Karpas-422 (cell line): ENCODE data around the gene CPLX3. TPM values are rescaled to one million over a fixed set of nuclear protein-coding genes. Genes with fewer than 3 reads are reported as not detected.

Source experiments
- DNase-seq: peaks from one replicate; pipeline ENCODE4 v3.0.0-alpha.2; 2015
- H2AFZ ChIP-seq: fragments of 200-600 bp; sonication (generic); 2 replicates; pipeline ENCODE4 v1.6.1; 2014; ENCODE audit warnings: antibody characterized with exemption, low read length, mixed read lengths
- H3K27ac ChIP-seq: fragments of 200-600 bp; sonication (generic); 2 replicates; pipeline ENCODE4 v1.5.1; 2014; ENCODE audit warnings: mild to moderate bottlenecking, low read length, moderate library complexity
- H3K27me3 ChIP-seq: fragments of 200-600 bp; sonication (generic); 2 replicates; pipeline ENCODE4 v1.6.1; 2014; ENCODE audit warnings: low read length, mixed read lengths
- H3K36me3 ChIP-seq: fragments of 200-600 bp; sonication (generic); 2 replicates; pipeline ENCODE4 v1.6.1; 2014; ENCODE audit warnings: low read length, mixed read lengths; ENCODE audit not compliant: insufficient read depth
- H3K4me1 ChIP-seq: fragments of 200-600 bp; sonication (generic); 2 replicates; pipeline ENCODE4 v1.6.1; 2014; ENCODE audit warnings: mild to moderate bottlenecking, low read length, mixed read lengths
- H3K4me2 ChIP-seq: fragments of 200-600 bp; sonication (generic); 2 replicates; pipeline ENCODE4 v1.6.1; 2014; ENCODE audit warnings: low read length, low read depth, mild to moderate bottlenecking; ENCODE audit not compliant: poor library complexity, severe bottlenecking
- H3K4me3 ChIP-seq: fragments of 200-600 bp; sonication (generic); 2 replicates; pipeline ENCODE4 v1.5.1; 2014; ENCODE audit warnings: mild to moderate bottlenecking, antibody characterized with exemption, low read length, mixed read lengths
- H3K79me2 ChIP-seq: fragments of 200-600 bp; sonication (generic); 2 replicates; pipeline ENCODE4 v1.6.1; 2014; ENCODE audit warnings: mild to moderate bottlenecking, low read length, mixed read lengths
- H3K9ac ChIP-seq: fragments of 200-600 bp; sonication (generic); 2 replicates; pipeline ENCODE4 v1.6.0; 2014; ENCODE audit warnings: low read length
- H3K9me2 ChIP-seq: fragments of 200-600 bp; sonication (generic), shearing (Covaris generic); replicated peaks from 2 replicates; pipeline ENCODE4 v1.6.0; 2014; ENCODE audit warnings: mild to moderate bottlenecking, low read length, moderate library complexity; ENCODE audit not compliant: insufficient read depth
- H3K9me3 ChIP-seq: fragments of 300-700, 200-600 bp; sonication (generic); 2 replicates; pipeline ENCODE4 v1.6.1; 2014; ENCODE audit warnings: low read length, mixed read lengths
- H4K20me1 ChIP-seq: fragments of 200-600 bp; sonication (generic); 2 replicates; pipeline ENCODE4 v1.6.1; 2014; ENCODE audit warnings: mild to moderate bottlenecking, antibody characterized with exemption, low read length, low read depth; ENCODE audit not compliant: insufficient read depth
- small RNA-seq: library from RNA; depleted of rRNA; stranded (forward); fragments of <200 nt; gene quantifications from one replicate; pipeline ENCODE3, GENCODE V24; 2014
- total RNA-seq: library from RNA; depleted of rRNA; stranded (reverse); fragments of >200 nt; shearing (Covaris generic); gene quantifications from 2 replicates; pipeline ENCODE4 v1.2.3, GENCODE V29; 2014; ENCODE audit warnings: low replicate concordance; rRNA removed

The CPLX3 gene
- total RNA-seq, 1 experiment from 2014 or later = 5.2 TPM

GRCh38 chr15:74873036-74873755 is 46.8 kb downstream of the CPLX3 start, which contains the start of gene SCAMP2:
Gene SCAMP2 (minus strand): TSS chr15:74873365. CDS start chr15:74873255, 110 bp downstream.
- Histone ChIP-seq H3K79me2 (peaks cover 46% of the 10 kb centered on the region), H3K9me2 (no peaks in the 10 kb centered on the region), H2AFZ (peak within 1 kb of the TSS; percentile 100), H3K9me3 (no peaks in the 10 kb centered on the region), H3K4me3 (peak within 1 kb of the TSS; percentile 90), H3K9ac (peak within 1 kb of the TSS; percentile 83), H3K4me1 (peaks cover 38% of the 10 kb centered on the region), H4K20me1 (peaks cover 14% of the 10 kb centered on the region; the same call in 1 of the 2 replicates), H3K4me2 (peak within 1 kb of the TSS; percentile 100), H3K27me3 (no peaks in the 10 kb centered on the region), H3K36me3 (peaks cover 14% of the 10 kb centered on the region), H3K27ac (peak within 1 kb of the TSS; percentile 52; the same call in 1 of the 2 replicates)
- DNase-seq = peak; percentile 97

- Histone ChIP-seq H3K4me2 (peak overlapping the region; percentile 100), H4K20me1 (peaks cover 14% of the 10 kb centered on the region; the same call in 1 of the 2 replicates), H3K4me3 (peak overlapping the region; percentile 90), H3K27ac (no peak overlapping the region), H3K79me2 (peaks cover 39% of the 10 kb centered on the region), H3K36me3 (peaks cover 9% of the 10 kb centered on the region), H3K4me1 (peaks cover 38% of the 10 kb centered on the region), H2AFZ (peak overlapping the region; percentile 100), H3K27me3 (no peaks in the 10 kb centered on the region), H3K9me3 (no peaks in the 10 kb centered on the region), H3K9ac (peak overlapping the region; percentile 83), H3K9me2 (no peaks in the 10 kb centered on the region)
- DNase-seq = peak; percentile 60
These were observed 47.5 kb downstream of the CPLX3 start for GRCh38 chr15:74873756-74874424.

GRCh38 chr15:74878273-74878672 is 51.8 kb downstream of the CPLX3 start:
- Histone ChIP-seq H3K36me3 (no peaks in the 10 kb centered on the region), H3K9me2 (no peaks in the 10 kb centered on the region), H3K79me2 (no peaks in the 10 kb centered on the region), H3K9ac (no peak overlapping the region), H3K27me3 (no peaks in the 10 kb centered on the region), H4K20me1 (no peaks in the 10 kb centered on the region), H3K4me2 (no peak overlapping the region), H2AFZ (no peak overlapping the region), H3K4me1 (peaks cover 9% of the 10 kb centered on the region), H3K27ac (no peak overlapping the region), H3K4me3 (no peak overlapping the region), H3K9me3 (no peaks in the 10 kb centered on the region; the same call in 1 of the 2 replicates)
- no peak for DNase-seq

Small RNA genes lying within 50 kb of the gene (small RNA-seq; reads per million reads assigned to genes)
- gene CPLX3 = not detected
- gene MIR4513 = 0.63 reads per million, percentile 16 among the genes with 10 or more reads in this experiment
- 0.24 reads per million for gene MIR6882

Other genes starting within 250 kb of the CPLX3 start
- 114 and 147 TPM in 2 replicates for gene CLK3, start 210.8 kb upstream of the CPLX3 start, total RNA-seq
- gene EDC3, start 130.6 kb upstream of the CPLX3 start, total RNA-seq = 14.7 and 19.9 TPM in 2 replicates
- not detected in 2 replicates for gene CYP1A1, start 101.1 kb upstream of the CPLX3 start, total RNA-seq
- gene CYP1A2, start 77.8 kb upstream of the CPLX3 start, total RNA-seq = not detected in 2 replicates
- 172 and 306 TPM in 2 replicates for gene CSK, start 44.5 kb upstream of the CPLX3 start, total RNA-seq
- 3.3 and 4.3 TPM in 2 replicates for gene LMAN1L, start 13.8 kb upstream of the CPLX3 start, total RNA-seq
- 87.3 and 89.6 TPM in 2 replicates for gene ULK3, start 16.5 kb downstream of the CPLX3 start, total RNA-seq
- 37.1 and 54.9 TPM in 2 replicates for gene SCAMP2, start 46.7 kb downstream of the CPLX3 start, total RNA-seq
- 73.7 and 78.8 TPM in 2 replicates for gene MPI, start 63.4 kb downstream of the CPLX3 start, total RNA-seq
- 58.8 and 69.5 TPM in 2 replicates for gene FAM219B, start 80.2 kb downstream of the CPLX3 start, total RNA-seq
- 135 and 229 TPM in 2 replicates for gene COX5A, start 111.4 kb downstream of the CPLX3 start, total RNA-seq
- gene RPP25, start 130.1 kb downstream of the CPLX3 start, total RNA-seq = 4.1 and 8.1 TPM in 2 replicates
- gene SCAMP5, start 168.9 kb downstream of the CPLX3 start, total RNA-seq = 46.6 and 54.0 TPM in 2 replicates
- 19.3 and 30.6 TPM in 2 replicates for gene PPCDC, start 197.0 kb downstream of the CPLX3 start, total RNA-seq